NB4 (cell line): Measurements from ENCODE around the gene APPL2.

ENCODE experiments used
- POLR2A ChIP-seq: IDR thresholded peaks from 2 replicates; pipeline ENCODE4 v1.6.1; 2011; ENCODE audit warnings: mild to moderate bottlenecking; ENCODE audit not compliant: insufficient read length; ENCODE audit errors: extremely low read depth
- TF ChIP-seq, protein P1 (sequence below): IDR thresholded peaks from one replicate; pipeline ENCODE4 v1.5.1; 2012; ENCODE audit warnings: low read depth, low read length

- TF ChIP-seq POLR2A = no peak
- TF ChIP-seq, protein P1, sequence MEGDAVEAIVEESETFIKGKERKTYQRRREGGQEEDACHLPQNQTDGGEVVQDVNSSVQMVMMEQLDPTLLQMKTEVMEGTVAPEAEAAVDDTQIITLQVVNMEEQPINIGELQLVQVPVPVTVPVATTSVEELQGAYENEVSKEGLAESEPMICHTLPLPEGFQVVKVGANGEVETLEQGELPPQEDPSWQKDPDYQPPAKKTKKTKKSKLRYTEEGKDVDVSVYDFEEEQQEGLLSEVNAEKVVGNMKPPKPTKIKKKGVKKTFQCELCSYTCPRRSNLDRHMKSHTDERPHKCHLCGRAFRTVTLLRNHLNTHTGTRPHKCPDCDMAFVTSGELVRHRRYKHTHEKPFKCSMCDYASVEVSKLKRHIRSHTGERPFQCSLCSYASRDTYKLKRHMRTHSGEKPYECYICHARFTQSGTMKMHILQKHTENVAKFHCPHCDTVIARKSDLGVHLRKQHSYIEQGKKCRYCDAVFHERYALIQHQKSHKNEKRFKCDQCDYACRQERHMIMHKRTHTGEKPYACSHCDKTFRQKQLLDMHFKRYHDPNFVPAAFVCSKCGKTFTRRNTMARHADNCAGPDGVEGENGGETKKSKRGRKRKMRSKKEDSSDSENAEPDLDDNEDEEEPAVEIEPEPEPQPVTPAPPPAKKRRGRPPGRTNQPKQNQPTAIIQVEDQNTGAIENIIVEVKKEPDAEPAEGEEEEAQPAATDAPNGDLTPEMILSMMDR = no peak
Observed at GRCh38 chr12:105226219-105226618, 9.8 kb downstream of the APPL2 start.
